SK-N-SH (cell line): ENCODE measurements around the gene MPC2.

Experiments used
- EP300 ChIP-seq, 2 experiments: IDR thresholded peaks; 2 replicates each; pipeline versions ENCODE4 v1.4.0 to v1.6.1; 2012; ENCODE audit warnings: borderline replicate concordance in 1 of 2, low read depth in 1 of 2, low read length in 1 of 2
- NRF1 ChIP-seq: IDR thresholded peaks from 2 replicates; pipeline ENCODE4 v1.6.1; 2012; ENCODE audit warnings: low read depth, mild to moderate bottlenecking, low read length
- POLR2AphosphoS5 ChIP-seq: IDR thresholded peaks from 2 replicates; pipeline ENCODE4 v1.6.1; 2012; ENCODE audit warnings: low read depth, low read length
- RCOR1 ChIP-seq: fragments of 150-350 bp; IDR thresholded peaks from 2 replicates; pipeline ENCODE4 v1.6.1; 2017; ENCODE audit warnings: antibody characterized with exemption, low read length
- RFX5 ChIP-seq: IDR thresholded peaks from 2 replicates; pipeline ENCODE4 v1.6.1; 2012; ENCODE audit warnings: mild to moderate bottlenecking, improper control_type of control experiment, low read length
- TCF12 ChIP-seq: IDR thresholded peaks from 2 replicates; pipeline ENCODE4 v1.4.0; 2012
- TF ChIP-seq, protein P1 (sequence below): IDR thresholded peaks from 2 replicates; pipeline ENCODE4 v1.4.0; 2012; ENCODE audit warnings: low read depth, borderline replicate concordance
- TF ChIP-seq, protein P2 (sequence below): fragments of 200-600 bp; sonication (generic); IDR thresholded peaks from 2 replicates; pipeline ENCODE4 v1.6.1; 2017; ENCODE audit warnings: antibody characterized with exemption, mild to moderate bottlenecking, moderate library complexity
- TF ChIP-seq, protein P3 (sequence below): IDR thresholded peaks from 2 replicates; pipeline ENCODE4 v1.6.1; 2012; ENCODE audit warnings: mild to moderate bottlenecking, low read depth, low read length, moderate library complexity

- no peak for TF ChIP-seq NRF1
- no peak for TF ChIP-seq RCOR1
- no peak for TF ChIP-seq RFX5
- TF ChIP-seq, protein P1, sequence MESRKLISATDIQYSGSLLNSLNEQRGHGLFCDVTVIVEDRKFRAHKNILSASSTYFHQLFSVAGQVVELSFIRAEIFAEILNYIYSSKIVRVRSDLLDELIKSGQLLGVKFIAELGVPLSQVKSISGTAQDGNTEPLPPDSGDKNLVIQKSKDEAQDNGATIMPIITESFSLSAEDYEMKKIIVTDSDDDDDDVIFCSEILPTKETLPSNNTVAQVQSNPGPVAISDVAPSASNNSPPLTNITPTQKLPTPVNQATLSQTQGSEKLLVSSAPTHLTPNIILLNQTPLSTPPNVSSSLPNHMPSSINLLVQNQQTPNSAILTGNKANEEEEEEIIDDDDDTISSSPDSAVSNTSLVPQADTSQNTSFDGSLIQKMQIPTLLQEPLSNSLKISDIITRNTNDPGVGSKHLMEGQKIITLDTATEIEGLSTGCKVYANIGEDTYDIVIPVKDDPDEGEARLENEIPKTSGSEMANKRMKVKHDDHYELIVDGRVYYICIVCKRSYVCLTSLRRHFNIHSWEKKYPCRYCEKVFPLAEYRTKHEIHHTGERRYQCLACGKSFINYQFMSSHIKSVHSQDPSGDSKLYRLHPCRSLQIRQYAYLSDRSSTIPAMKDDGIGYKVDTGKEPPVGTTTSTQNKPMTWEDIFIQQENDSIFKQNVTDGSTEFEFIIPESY = no peak
- no peak for TF ChIP-seq EP300 (IDR thresholded peaks at IDR 0.05; ENCODE audit: borderline replicate concordance in 1 of 2, low read depth in 1 of 2, low read length in 1 of 2)
- TF ChIP-seq, protein P2, sequence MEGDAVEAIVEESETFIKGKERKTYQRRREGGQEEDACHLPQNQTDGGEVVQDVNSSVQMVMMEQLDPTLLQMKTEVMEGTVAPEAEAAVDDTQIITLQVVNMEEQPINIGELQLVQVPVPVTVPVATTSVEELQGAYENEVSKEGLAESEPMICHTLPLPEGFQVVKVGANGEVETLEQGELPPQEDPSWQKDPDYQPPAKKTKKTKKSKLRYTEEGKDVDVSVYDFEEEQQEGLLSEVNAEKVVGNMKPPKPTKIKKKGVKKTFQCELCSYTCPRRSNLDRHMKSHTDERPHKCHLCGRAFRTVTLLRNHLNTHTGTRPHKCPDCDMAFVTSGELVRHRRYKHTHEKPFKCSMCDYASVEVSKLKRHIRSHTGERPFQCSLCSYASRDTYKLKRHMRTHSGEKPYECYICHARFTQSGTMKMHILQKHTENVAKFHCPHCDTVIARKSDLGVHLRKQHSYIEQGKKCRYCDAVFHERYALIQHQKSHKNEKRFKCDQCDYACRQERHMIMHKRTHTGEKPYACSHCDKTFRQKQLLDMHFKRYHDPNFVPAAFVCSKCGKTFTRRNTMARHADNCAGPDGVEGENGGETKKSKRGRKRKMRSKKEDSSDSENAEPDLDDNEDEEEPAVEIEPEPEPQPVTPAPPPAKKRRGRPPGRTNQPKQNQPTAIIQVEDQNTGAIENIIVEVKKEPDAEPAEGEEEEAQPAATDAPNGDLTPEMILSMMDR = no peak
- no peak for TF ChIP-seq POLR2AphosphoS5
- no peak for TF ChIP-seq TCF12
- TF ChIP-seq, protein P3, sequence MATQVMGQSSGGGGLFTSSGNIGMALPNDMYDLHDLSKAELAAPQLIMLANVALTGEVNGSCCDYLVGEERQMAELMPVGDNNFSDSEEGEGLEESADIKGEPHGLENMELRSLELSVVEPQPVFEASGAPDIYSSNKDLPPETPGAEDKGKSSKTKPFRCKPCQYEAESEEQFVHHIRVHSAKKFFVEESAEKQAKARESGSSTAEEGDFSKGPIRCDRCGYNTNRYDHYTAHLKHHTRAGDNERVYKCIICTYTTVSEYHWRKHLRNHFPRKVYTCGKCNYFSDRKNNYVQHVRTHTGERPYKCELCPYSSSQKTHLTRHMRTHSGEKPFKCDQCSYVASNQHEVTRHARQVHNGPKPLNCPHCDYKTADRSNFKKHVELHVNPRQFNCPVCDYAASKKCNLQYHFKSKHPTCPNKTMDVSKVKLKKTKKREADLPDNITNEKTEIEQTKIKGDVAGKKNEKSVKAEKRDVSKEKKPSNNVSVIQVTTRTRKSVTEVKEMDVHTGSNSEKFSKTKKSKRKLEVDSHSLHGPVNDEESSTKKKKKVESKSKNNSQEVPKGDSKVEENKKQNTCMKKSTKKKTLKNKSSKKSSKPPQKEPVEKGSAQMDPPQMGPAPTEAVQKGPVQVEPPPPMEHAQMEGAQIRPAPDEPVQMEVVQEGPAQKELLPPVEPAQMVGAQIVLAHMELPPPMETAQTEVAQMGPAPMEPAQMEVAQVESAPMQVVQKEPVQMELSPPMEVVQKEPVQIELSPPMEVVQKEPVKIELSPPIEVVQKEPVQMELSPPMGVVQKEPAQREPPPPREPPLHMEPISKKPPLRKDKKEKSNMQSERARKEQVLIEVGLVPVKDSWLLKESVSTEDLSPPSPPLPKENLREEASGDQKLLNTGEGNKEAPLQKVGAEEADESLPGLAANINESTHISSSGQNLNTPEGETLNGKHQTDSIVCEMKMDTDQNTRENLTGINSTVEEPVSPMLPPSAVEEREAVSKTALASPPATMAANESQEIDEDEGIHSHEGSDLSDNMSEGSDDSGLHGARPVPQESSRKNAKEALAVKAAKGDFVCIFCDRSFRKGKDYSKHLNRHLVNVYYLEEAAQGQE = no peak
Measured at GRCh38 chr1:167966050-167966449, 29.2 kb upstream of the MPC2 start.
